NK-92 (cell line): Measurements from ENCODE around the gene LUC7L.
"Not testable (repeated sequence)": the region's sequence is repeated elsewhere in the genome, so short reads cannot be mapped to it uniquely, and the experiment has no call there.

Source experiments
- DNase-seq: peaks from one replicate; lab custom pipeline; 2025; ENCODE audit not compliant: unreplicated experiment; lab: John Stamatoyannopoulos, UW

LUC7L gene, protein sequence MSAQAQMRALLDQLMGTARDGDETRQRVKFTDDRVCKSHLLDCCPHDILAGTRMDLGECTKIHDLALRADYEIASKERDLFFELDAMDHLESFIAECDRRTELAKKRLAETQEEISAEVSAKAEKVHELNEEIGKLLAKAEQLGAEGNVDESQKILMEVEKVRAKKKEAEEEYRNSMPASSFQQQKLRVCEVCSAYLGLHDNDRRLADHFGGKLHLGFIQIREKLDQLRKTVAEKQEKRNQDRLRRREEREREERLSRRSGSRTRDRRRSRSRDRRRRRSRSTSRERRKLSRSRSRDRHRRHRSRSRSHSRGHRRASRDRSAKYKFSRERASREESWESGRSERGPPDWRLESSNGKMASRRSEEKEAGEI

DNA sequence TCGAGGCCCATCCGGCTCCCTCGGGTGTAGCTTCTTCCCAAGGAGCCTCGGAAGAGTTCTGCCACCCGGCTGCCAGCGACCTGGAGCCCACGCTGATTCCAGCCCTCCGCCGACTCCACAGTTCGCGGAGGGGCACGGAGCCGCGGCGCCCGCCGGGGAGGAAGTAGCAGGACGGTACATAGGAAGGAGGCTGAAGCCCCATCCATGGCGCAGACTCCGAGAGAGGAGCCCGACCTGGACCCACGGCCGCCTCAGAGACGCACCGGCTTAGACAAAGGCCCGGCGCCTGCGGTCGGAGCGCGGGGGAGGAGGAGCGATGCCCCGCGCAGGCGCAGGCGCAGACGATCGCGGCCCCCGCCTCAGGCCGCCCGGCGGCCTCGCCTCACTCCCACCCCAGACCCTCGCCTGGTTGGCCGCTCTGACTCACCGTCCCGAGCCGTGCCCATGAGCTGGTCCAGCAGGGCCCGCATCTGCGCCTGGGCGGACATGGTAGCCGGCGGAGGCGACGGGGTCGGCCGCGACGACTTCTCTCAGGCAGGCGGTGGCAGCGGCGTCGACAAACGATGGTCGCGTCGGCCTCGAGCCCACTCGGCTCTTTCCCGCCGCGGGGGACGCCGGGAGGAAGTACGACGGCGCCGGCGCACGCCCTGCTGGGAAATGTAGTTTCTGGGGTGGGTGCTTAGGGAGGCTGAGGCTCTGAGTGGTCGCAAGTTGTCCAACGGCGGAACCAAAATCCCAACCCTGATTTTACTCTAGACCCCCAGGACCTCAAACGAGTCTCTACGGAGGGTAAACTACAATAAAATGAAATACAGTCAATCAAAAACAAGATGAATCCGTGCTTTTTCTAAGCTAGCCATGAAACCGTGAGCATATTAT, at the start of gene LUC7L:
Gene LUC7L, minus strand, starts transcription at position 598 of the 879 bp plus-strand sequence. Its CDS starts 110 bp downstream, at position 488.
- DNase-seq = no peak

DNA sequence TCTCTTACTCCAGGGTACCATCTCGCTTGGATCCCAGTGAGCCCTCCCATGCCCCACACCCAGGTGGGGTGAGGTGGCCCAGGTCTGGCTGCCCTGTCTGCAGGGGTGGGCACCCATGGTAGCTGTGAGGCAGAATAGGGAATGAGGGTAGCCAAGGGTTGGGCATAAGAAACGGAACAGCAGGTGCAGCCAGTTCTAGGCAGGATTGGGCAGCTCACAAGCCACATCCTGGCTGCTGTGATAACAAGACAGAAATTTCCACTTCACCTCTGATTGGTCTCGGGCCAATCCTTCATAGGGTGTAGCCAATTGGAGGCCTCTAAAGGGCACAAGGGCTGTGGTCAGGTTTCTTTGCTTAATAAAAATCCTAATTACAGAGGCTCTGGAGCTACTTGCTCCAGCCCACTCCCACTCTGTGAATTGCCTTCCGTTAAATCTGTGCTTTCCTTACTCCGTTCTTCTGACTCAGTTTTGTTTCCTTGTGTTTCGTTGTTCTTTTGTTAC, 49.7 kb upstream of the LUC7L start:
- DNase-seq = no peak

DNA sequence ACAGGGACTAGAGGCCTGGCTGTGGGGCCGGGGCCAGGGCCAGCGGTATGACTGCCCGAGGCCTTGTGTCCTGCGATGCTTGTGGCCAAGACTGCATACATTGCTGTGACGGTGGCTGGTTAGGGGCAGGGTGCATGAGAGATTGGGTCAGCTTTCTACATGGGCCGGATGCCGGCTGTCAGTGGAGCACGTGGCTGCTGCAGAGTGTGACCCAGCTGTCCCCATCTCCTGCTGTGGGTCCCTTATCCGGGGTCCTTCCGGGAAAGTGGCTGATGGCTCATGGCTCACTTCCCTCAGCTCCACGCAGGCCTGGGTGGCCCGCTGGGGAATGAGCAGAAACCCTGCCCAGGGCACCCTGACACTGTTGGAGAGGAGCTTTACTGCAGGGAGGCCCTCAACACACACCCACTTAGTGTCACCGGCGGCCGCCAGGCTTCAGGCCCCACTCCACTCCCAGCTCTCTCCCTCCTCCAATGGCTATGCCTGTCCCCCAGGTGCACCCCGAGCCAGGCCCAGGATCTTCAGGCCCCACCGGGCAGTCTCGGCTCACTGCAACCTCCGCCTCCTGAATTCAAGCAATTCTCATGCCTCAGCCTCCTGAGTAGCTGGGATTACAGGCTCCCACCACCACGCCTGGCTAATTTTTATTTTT, 47.3 kb upstream of the LUC7L start:
- DNase-seq = no peak

DNA sequence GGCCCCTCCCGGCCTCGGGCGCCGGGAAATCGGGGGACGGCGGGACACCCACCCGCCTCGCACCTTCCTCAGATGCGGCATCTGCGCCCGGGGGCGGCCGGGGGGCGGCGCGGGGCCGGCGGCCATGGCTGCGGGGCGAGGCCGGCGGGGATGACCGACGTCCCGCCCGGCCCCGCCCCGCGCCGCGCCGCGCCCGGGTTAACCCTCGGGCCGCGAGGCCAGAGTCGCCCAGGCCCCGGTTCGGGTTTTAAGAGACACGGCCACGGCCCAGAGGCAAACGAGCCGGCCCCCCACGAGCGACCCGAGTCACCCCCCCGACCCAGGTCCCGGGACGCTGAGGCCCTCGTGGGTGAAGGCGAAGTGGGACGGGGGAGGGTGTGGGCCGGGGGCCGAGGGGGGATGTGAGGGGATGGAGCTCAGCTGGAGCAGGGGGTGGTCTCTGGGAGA, 46.6 kb upstream of the LUC7L start, which contains the start of gene RGS11:
Gene RGS11, minus strand, starts transcription at position 159 of the 447 bp plus-strand sequence. Its CDS starts 33 bp downstream, at position 126.
- DNase-seq = no peak

DNA sequence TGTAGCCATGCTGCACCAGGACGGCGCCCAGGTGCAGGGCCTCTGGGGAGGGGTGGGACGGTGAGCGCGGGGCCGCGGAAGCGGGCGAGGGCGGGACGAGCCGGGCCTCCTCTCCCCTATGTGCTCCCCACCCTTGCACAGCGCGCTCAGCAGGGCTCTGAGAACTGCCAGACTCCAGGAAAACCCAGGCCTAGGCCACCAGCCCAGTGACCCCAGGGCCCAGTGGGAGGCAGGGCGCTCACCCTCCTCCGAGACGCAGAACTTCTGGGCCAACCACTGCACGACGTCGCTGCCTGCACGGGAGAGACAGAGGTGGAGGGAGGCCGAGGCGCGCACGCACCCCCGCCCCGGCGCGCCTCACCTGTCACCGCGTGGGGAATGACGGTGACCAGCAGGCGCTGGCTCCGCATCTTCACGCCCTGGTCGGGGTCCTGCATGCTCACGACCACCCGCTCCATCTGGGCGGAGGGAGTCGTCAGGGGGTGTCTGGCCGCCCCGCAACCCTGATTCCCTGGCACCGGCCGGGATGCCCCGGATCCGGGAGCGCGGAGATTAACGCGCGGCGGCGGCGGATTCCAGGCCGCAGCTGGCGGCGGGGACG, 45.9 kb upstream of the LUC7L start:
- no peak for DNase-seq

DNA sequence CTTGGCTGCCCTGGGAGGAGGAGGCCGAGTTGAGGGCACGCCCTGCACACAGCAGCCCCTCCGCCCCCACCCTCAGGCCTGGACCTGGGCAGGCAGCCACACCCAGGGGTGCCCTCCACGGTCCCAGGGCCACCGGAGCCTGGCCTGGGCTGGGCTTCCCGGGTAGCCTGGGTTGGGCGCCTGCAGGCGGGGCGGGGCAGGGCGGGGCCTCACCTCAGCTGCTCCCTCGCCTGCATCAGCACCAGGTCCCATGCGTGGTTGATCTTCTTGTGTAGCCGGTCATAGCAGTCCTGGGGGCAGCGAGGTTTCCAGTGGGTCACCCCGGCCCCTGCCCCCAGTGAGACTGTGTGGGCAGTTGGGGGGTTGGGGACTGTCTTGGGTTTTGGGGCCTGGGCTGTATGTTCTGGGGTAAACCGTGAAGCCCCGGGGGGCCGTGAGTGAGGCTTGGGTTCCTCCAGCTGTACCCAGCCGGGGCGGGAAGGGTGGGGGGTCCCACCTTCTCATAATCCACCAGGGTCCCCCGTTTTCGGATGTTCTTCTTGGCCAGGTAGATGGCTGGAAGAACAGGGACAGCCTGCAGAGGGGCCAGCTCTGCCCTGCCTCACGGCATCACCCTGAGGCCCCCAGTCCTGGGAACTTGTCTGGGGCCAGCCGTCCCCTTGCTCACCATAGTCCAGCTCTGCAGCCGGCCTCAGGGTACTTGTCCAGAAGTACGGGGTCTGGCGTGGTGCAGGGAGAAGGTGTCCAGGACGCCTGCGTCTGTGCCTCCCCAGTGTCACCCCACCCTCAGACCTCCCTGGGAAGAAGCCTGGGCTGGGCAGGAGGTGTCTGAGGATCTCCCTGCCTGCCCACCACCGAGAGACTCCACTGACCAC, 44.5 kb upstream of the LUC7L start:
- no peak for DNase-seq

DNA sequence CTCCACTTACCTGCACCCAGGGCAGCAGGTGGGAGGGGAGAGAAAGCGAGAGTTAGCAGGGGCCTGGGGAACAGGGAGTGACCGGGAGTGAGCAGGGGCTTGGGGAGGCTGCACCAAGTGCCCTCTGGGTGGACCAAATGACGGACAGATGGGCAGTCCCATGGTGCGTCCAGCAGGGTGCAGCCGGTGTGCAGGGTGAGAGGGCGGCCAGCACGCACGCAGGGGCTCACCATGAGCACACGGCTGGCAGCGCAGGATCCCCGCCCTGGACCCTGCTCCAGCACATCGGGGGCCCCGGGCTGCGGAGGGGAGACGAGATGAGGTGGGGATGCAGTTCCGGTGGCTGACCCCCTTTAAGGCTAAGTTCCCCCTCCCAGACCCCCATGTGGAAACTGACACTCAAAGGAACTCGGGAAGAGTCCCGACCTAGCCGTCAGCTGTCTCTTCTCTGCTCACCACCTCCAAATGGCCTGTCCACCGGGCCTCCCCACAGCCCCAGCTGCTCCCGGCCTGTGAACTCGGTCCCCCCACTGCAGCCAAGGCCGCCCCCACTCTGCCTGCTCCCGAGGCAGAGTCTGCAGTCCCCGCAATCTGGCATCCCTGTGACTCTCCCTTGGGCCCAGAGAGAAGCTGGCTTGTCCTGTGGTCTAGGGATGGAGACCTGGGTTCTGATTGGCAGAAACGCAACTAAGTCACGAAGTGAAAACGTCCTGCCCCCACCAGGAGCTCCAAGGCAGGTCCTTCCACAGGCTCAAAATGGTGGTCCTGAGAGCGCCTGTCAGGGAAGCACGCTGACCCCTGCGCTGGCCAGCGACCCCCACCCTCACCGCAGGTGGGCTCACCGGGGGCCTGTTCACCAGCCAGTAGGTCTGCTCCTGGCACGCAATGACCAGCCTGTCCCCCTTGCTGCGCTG, 43.6 kb upstream of the LUC7L start:
- no peak for DNase-seq

DNA sequence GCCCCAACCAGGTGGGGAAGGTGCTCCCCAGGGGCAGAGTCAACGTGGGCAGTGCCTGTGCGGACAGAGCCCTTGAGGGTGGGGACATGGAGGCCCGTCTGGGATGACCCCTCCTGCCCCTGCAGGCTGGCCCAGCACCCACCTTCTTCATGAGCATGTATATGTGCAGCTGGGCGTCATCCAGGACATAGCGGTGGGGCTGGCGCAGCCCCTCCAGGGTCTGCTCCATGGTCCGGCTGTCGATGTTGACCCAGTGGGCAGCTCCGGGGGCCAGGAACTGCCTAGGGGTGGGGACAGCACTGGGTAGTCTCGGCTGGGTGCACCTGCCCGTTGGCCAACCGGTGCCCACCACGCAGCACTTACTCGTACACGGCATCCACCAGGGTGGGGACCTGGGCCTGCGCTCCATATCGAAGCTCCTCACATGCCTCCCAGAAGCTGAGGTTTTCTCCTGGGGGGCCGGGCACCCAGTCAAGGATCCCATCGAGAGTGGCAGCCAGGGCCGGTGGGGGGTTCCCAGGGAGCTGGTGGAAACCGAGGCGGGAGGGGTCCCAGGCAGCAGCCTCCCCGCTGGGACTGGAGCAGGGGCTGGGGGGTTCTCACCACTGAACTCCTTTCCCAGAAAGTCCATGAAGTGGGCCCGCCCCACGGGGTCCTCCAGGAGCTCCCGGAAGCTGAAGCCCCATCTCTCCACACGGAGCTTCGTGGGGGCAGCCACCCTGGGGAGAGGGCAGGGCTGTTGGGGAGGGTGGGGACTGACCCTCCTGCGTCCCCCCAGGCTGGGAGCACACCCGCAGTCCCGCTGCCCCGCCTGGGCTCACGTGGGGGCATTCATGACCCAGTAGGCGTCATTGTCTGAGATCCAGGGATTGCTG, 41.4 kb upstream of the LUC7L start:
- no peak for DNase-seq

DNA sequence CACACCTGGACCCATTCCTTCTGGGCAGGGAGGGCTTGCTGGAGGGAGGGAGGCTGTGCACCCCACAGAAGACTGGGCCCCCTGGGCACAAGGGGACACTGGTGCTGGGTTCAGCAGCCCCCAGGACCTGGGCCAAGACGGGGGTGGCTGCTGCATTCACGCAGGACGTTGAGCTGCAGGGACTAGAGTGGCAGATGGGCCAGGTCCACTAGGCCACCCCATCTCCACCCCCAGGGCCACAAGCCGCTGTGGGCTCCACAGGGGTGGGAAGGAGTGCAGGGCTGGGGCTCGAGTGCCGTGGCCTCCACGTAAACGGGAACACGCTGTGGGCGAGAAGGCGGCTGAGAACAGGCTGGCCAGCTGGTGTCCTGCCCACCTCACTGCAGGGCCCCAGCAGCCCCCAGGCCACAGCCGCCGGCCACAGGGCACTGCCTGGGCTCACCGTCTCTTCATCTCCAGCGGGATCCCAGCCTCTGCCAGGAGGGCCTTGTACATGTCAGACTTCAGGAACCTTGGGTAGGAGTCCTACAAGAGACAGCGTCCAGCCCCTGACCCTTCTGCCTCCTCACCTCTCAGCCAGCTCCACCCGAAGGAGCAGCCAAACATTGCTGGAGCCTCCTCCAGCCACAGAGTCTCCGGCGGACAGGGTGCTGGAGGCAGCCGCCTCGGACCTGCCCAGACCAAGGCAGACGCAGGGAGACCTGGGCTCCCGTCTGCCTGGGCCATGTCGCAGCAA, 40.0 kb upstream of the LUC7L start:
- DNase-seq = no peak

DNA sequence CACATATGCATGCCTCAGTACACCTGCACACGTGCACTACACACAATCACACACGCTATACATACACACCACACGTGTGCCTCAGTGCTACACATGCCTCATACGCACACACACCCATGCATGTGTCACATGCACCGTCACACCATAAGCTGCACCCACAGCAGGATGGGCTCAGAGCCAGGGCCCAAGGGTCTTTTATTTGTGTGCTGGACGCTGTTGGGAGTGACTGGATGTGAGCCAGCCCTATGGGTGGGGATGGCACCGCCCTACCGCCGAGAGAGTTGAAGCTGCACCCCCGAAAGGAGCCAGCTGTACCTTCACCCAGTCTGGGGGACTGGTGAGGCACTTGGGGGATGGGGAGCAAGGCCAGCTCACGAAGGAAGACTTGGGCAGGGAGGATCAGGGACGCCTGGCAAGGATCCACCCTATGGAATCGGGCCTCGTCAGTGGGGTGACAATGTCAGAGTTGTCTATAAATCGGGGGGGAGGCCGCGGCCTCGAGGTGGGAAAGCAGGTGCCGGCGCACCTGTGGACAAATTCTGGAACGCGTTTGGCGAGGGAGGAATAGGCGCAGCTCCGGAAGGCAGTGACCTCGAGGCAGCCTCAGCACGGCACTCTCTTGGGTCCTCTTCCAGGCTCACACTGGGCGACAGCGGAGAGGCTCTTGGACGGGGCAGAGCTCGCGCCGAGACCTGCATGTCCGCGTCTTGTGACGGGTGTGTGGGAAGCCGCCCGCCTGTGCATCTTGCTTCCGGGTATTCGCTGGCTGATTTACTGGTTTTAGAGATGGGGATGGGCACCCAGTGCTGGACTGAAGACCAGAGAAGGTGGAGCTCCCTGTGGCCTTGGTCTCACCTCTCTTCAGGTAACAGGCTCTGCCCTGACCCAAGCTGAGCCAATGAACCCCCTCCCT, 39.1 kb upstream of the LUC7L start:
- DNase-seq = no peak

DNA sequence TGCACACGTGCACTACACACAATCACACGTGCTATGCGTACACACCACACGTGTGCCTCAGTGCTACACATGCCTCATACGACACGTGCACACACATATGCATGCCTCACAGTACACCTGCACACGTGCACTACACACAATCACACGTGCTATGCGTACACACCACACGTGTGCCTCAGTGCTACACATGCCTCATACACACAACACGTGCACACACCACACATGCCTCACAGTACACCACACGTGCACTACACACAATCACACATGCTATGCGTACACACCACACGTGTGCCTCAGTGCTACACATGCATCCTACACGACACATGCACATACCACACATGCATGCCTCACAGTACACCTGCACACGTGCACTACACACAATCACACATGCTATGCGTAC, 38.3 kb upstream of the LUC7L start:
- DNase-seq = not testable (repeated sequence)

DNA sequence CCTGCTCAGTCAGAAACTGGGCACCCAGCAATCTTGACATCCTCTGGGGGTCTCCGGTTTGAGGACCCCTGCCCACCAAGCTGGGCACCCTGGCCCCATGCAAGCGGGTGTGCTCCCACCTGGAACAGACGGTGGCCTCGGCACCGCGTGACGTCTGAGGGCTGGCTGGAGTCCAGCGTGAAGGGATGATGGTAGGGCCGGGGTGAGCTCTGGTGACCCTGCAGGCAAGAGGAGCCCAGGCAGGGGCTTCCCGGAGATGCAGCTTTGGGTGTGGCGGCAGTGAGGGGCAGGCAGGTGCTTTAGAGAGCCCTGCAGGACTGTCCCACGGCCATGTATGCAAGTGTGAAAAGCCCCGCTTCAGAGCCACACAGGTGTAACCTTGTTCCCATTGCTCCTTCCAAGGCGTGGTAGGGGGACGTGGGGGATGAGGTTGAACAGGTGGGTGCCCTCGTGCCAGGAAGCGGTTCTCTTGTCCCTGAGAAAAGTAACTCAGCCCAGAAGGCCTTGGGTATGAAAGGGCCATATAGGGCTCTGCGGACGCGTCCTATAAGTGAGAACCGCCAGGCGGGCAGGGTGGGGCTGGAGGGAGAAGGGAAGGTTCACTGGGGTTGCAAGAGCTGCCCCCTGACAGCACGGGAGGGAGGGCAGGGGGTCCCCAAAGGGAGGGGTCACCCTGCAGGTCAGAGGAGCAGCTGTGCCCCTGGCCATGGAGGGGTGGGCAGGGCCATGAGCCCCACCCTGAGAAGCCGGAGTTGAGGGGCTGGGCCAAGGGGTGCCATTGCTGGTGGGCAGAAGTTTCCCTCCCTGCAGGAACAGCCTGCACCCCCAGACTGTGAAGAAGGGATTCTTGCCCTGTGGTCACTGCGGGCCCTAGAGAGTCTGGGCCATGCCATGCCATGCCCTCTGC, 37.3 kb upstream of the LUC7L start:
- DNase-seq = no peak

DNA sequence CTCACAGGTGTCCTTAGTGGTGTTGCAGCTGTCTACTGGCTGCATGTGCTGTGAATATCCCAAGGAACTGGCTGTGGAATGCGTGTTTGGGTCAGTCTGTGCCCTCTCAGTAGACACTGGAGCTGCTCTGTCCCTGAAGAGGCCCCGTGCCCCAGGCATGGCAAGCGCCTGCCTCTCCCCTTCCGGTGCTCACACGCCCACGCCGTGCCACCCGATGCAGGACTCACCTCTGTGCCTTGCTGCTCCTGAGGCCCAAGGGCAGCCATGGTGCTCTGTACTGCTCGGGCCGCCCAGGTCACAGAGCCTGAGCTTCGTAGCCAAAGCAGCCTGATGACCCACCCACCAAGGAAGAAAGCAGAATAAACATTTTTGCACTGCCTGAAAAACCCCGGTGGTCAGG, 36.5 kb upstream of the LUC7L start:
- DNase-seq = no peak

DNA sequence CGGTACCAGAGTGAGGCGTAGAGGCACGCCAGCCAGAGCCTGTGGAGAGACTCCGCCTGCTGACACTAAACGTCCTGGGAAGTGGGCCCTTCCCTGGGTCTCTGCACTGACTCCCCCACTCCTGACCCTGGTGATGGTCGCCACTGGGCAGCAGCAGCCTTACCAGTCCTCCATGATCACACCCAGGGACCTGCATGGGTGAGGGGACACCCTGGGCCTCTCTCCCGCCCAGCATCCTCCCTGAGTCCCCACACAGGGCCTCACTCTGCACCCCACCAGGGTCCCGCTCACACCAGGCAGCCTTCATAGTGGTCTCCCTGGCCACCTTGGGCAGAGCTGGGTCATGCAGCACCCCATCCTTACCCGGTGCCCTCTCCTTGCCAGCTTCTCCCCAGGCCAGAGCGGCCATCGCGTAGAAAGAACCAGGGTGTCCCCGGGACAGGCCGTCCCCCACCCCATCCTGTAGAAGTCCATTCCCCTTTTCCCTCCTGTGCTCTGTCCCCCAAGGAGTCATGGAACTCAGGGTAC, 35.8 kb upstream of the LUC7L start:
- DNase-seq = no peak

DNA sequence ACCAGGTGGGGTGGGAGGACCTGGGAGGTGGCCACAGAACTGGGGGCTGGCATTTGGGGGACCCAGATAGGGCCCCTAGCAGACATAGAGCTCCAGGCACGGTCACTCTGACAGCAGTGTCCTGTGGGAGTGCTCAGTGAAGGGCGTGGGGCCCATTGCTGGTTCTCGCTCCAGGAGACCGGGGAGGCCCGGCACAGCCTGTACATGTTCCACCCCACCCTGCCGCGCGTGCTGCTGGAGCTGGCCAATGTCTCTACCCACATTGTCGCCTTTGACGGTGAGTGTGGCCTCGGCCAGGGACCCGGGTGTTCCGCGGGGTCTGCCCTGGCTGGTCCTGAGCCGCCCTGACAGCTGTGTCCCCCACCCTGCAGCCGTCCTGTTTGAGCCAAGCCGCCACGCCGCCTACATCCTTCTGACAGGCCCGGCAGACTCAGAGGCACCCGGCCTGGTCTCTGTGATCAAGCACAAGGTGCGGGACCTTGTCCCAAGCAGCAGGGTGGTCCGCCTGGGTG, 35.2 kb upstream of the LUC7L start:
- no peak for DNase-seq
